ENCODE measurements around the gene TMEM126A. TPM values are rescaled to one million over a fixed set of nuclear protein-coding genes. Genes with fewer than 3 reads are reported as not detected.

The TMEM126A gene
- total and polyA plus RNA-seq, 2 of the 13 experiments (the other 11 are each of a cell fraction or from before 2014, with no cell fraction given) = 59.5 to 66.9 TPM

DNA sequence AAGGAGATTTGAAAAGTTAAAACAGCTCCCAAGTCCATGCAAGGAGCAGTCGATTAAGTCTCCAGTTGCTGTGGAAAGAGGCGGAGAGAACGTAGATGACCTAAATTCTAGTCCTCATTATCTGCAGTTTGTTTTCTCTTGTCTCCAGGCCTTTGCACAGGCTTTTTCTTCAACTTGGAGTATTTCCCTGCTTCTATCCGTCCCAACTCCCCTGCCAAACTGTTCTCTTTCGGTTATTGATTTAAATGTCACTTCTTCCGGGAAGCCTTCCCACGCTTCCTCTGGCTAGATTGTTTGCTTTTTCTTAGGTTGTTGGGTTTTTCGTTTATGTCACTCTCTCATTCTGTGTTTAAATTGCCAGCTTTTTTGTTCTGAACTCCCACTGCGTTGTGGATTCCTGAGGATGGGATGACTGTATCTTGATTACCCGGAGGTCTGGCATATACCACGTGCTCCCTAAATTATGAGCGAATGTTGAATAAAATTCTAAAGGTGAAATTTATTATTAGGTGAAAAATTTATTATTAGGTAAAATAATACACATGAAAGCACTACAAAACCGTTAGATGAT, 18.9 kb upstream of the TMEM126A start (continued):
- TF ChIP-seq TGIF2 (CRISPR knock-in tag; IDR thresholded peaks at IDR 0.05) (peak; percentile 67; the same call in 1 of the 2 replicates), ZSCAN12 (CRISPR knock-in tag; IDR thresholded peaks at IDR 0.05) (no peak), ZNF703 (CRISPR knock-in tag; IDR thresholded peaks at IDR 0.05; ENCODE audit: borderline replicate concordance) (no peak), ZNF207 (IDR thresholded peaks at IDR 0.05; ENCODE audit: borderline replicate concordance) (no peak), ZNF598 (CRISPR knock-in tag; IDR thresholded peaks at IDR 0.05; ENCODE audit: borderline replicate concordance) (no peak), DMAP1 (CRISPR knock-in tag; IDR thresholded peaks at IDR 0.05) (0 out of 2 replicates have a peak, but pooled peaks have one; percentile 17)
- TF ChIP-seq, protein P1, sequence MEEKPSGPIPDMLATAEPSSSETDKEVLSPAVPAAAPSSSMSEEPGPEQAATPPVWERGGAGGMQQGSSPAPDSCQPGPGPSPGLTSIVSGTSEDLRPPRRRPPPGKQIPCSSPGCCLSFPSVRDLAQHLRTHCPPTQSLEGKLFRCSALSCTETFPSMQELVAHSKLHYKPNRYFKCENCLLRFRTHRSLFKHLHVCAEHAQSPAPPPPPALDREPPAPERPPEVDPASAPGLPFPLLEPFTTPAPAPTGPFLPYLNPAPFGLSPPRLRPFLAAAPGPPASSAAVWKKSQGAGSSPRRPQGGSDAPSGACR (CRISPR knock-in tag; IDR thresholded peaks at IDR 0.05) = no peak

DNA sequence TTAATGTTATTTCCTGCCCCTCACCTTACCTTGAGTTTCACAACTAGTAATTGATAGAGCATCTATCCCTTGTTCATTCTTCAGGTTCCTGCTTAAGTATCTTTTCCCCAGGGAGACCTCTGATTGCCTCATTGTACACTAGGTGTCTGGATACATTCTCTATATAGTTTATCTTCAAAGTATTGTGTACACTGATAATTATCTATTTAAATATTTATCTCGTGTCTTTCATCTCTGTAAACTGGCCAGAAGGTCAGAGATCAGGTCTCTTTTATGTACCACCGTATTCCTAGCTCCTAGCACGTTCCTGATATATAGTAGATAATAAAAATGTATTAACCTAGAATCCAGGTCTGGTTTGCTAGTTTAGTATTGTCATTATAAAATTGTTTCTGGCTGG, 13.0 kb upstream of the TMEM126A start:
- no peak for FAIRE-seq
- no TSS peak for BruUV-seq (replicated peaks)
- POLR2A ChIA-PET = no interaction called here
- H4K20me1 ChIP-seq (ENCODE audit: insufficient read depth, low read length) = no peaks in the 10 kb centered on the region
- peaks cover 30% of the 10 kb centered on the region for H3K4me1 ChIP-seq (ENCODE audit: insufficient read depth, low read length)
- no peak overlapping the region for H3K27ac ChIP-seq (ENCODE audit: extremely low read length, insufficient read depth, low read length)
- peak; percentile 23; the same call in 1 of the 3 replicates for ATAC-seq
- H3K9ac ChIP-seq (ENCODE audit: insufficient read depth, low read depth, low read length) = no peak overlapping the region
- intact Hi-C loops (cut with micrococcal nuclease; ENCODE audit: unreplicated experiment) (no loop called here), in situ Hi-C loops (cut with HindIII; ENCODE audit: extremely low pct_ligation_motif_present, low pct_unique_long_range_greater_than_20kb) (loop anchor here (25.0 kb wide), 1 partner anchor 628 kb away; no protein-coding TSS in a partner anchor)
- H2AFZ ChIP-seq (ENCODE audit: low read length) = no peak overlapping the region
- H3K36me3 ChIP-seq (replicated peaks in 1 of 2; ENCODE audit: control insufficient read depth in 1 of 2, insufficient read depth in 2 of 2, low read length in 2 of 2) = peaks cover 5 to 8% of the 10 kb centered on the region in 2 experiments; a peak in 3 of 5 replicates
- no peaks in the 10 kb centered on the region for H3K9me3 ChIP-seq (ENCODE audit: low read length)
- H3K27me3 ChIP-seq (ENCODE audit: control insufficient read depth in 1 of 2, insufficient read depth in 2 of 2, low read length in 2 of 2) = no peaks in the 10 kb centered on the region
- H3K4me2 ChIP-seq (ENCODE audit: low read depth, low read length) = no peak overlapping the region
- DNase-seq (ENCODE audit: low spot score) = peak; percentile 11
- 24% methylated on average over 3 of the region's 3 CpGs for WGBS (ENCODE audit: low lambda C conversion rate)
- no peak overlapping the region for H3K4me3 ChIP-seq (replicated peaks in 1 of 3; ENCODE audit: insufficient read depth in 1 of 3, low read depth in 2 of 3, low read length in 3 of 3)
- peaks cover 19% of the 10 kb centered on the region for H3K79me2 ChIP-seq (ENCODE audit: insufficient read depth, low read length)
- CTCF ChIA-PET (ENCODE audit: low intra/inter-chr PET ratio, low total read pairs) = no interaction called here
- no peak for TF ChIP-seq ZNF883 (CRISPR knock-in tag; IDR thresholded peaks at IDR 0.05; ENCODE audit: not compliant biosample characterization)
- TF ChIP-seq NONO (IDR thresholded peaks at IDR 0.05) = no peak
- no peak for TF ChIP-seq NONO (CRISPR knock-in tag; conservative IDR thresholded peaks at IDR 0.05)
- TF ChIP-seq CREM (IDR thresholded peaks at IDR 0.05) = peak; percentile 17; the same call in 1 of the 2 replicates
- no peak for TF ChIP-seq CREM (CRISPR knock-in tag; IDR thresholded peaks at IDR 0.05)
- TF ChIP-seq NCOA2 (CRISPR knock-in tag; IDR thresholded peaks at IDR 0.05) = peak; percentile 34; the same call in 1 of the 2 replicates
- TF ChIP-seq ZBTB38 (CRISPR knock-in tag; IDR thresholded peaks at IDR 0.05) = no peak
- TF ChIP-seq RARA (CRISPR knock-in tag; IDR thresholded peaks at IDR 0.05) = 0 out of 2 replicates have a peak, but pooled peaks have one; percentile 21
- TF ChIP-seq TCF7 (IDR thresholded peaks at IDR 0.05; ENCODE audit: low read depth) = peak; percentile 48; the same call in 1 of the 2 replicates
- TF ChIP-seq SOX6 (IDR thresholded peaks at IDR 0.05) = no peak
- TF ChIP-seq SOX6 (CRISPR knock-in tag; IDR thresholded peaks at IDR 0.05) = 0 out of 2 replicates have a peak, but pooled peaks have one; percentile 17
- TF ChIP-seq ISL2 (CRISPR knock-in tag; IDR thresholded peaks at IDR 0.05) = peak; percentile 61; the same call in 1 of the 2 replicates
- TF ChIP-seq, protein P2, sequence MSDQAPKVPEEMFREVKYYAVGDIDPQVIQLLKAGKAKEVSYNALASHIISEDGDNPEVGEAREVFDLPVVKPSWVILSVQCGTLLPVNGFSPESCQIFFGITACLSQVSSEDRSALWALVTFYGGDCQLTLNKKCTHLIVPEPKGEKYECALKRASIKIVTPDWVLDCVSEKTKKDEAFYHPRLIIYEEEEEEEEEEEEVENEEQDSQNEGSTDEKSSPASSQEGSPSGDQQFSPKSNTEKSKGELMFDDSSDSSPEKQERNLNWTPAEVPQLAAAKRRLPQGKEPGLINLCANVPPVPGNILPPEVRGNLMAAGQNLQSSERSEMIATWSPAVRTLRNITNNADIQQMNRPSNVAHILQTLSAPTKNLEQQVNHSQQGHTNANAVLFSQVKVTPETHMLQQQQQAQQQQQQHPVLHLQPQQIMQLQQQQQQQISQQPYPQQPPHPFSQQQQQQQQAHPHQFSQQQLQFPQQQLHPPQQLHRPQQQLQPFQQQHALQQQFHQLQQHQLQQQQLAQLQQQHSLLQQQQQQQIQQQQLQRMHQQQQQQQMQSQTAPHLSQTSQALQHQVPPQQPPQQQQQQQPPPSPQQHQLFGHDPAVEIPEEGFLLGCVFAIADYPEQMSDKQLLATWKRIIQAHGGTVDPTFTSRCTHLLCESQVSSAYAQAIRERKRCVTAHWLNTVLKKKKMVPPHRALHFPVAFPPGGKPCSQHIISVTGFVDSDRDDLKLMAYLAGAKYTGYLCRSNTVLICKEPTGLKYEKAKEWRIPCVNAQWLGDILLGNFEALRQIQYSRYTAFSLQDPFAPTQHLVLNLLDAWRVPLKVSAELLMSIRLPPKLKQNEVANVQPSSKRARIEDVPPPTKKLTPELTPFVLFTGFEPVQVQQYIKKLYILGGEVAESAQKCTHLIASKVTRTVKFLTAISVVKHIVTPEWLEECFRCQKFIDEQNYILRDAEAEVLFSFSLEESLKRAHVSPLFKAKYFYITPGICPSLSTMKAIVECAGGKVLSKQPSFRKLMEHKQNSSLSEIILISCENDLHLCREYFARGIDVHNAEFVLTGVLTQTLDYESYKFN (CRISPR knock-in tag; conservative IDR thresholded peaks at IDR 0.05) = 0 out of 2 replicates have a peak, but pooled peaks have one; percentile 18
- peak; percentile 64 for TF ChIP-seq NR2F6 (IDR thresholded peaks at IDR 0.05)
- TF ChIP-seq NR2F6 (CRISPR knock-in tag; IDR thresholded peaks at IDR 0.05) = peak; percentile 30; the same call in 1 of the 2 replicates
- TF ChIP-seq MLLT10 (CRISPR knock-in tag; IDR thresholded peaks at IDR 0.05) = no peak

Measured in HepG2 (cell line).